HG02588 (cell line): ENCODE data around the gene LRCH3.

ENCODE experiments used
- ATAC-seq: cut with Tn5 transposase; IDR thresholded peaks from one replicate; pipeline ENCODE4 v1.9.1; 2021; ENCODE audit warnings: mild to moderate bottlenecking, moderate library complexity; ENCODE audit not compliant: unreplicated experiment

LRCH3 gene

DNA sequence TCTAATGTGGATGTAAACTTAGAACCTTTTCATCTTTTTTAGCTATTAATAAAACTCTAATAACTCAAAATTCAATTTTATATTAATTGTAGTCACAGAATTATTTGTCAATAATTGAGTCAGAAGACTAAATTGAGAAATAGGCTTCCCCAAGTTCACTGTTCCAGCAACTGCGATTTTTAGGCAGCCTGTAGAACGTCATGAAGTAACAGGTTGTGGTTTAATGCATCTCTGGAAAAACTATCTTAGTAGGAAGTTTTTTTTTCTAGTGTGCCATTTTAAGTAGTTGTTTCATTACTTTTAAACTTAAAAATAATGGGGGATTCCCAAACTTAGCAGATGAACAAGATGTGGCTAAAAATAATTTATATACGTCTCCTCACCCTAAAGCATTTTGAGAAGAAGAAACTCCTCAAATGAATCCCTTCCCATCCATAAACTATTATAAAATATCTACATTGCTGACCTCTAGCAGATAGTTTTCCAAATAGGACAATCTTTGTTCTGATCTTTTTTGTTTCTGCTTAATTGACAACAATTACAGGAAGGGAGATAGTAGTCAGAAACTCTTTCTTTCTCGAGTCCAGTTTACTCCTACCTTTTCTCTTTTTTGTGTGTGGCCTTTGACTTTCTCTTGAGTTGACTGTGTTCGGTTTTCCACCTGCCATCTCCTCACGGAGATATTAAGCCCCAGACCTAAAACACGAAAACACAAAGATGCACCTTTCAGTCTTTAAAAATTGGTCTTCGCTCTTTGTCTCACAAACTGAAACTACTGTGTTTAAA is 43.1 kb downstream of the LRCH3 start:
- ATAC-seq: no peak

DNA sequence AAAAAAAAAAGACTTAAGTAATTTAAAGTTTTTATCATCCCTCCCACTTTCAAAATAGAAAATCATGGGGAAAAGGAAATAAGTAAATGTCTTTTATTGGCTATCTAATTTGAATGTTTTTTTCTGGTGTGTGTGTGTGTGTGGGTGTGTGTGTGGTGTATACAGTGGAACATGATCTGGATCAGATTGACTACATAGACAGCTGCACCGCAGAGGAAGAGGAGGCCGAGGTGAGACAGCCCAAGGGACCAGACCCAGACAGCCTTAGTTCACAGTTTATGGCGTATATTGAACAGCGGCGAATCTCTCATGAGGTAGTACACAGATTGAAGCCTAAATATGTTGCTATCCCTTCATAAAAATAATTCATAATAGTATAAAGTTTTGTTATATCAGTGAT is 44.5 kb downstream of the LRCH3 start:
- no peak for ATAC-seq

DNA sequence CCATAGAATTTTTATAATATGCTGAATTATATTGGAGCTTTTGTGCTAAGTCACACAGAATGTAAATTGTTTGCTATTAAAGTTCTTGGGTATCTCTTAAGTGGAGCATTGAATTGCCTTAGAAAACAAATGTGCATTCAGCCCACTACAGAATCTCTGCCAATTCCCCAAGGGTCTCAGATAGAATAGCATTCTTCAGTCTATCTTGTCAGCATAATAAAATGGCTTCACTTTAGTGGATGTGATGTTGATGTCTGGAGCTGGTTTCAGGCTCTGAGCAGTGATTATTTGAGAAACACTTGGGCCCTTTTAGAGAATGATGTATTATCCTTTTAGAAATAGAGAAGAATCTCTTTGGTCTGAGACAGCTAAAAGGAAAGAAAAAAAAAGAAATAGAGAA is 45.2 kb downstream of the LRCH3 start:
- ATAC-seq: no peak

DNA sequence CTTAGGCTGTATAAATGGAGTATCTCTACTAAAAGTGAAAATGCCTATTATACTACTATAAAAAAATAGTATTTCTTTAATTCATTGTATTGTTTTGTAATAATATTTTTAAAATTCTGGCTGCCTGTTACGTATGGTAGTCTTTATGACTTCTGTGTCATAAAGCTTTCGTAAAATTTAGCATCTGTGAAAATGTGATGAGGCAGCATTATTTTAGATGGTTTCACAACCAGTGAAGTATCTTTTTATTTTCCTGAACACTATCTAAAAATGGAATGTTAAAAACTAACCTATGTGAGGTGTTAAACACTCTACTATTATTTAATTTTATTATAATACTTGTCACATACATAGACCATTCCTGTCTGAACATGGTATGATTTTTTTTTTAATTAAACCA is 46.2 kb downstream of the LRCH3 start:
- ATAC-seq: no peak

DNA sequence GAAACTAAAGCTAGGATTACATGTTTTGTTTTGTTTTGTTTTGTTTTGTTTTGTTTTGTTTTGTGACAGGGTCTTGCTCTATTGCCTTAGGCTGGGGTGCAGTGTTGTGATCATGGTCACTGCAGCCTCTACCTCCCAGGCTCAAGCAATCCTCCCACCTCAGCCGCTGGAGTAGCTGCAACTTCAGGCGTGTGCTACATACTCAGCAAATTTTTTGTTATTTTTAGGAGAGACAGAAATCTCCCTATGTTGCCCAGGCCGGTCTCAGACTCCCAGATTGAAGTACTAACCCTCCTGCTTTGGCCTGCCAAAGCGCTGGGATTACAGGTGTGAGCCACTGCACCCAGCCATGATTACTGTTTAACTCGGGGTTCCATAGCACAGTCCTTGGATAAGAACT is 50.7 kb downstream of the LRCH3 start:
- no peak for ATAC-seq

DNA sequence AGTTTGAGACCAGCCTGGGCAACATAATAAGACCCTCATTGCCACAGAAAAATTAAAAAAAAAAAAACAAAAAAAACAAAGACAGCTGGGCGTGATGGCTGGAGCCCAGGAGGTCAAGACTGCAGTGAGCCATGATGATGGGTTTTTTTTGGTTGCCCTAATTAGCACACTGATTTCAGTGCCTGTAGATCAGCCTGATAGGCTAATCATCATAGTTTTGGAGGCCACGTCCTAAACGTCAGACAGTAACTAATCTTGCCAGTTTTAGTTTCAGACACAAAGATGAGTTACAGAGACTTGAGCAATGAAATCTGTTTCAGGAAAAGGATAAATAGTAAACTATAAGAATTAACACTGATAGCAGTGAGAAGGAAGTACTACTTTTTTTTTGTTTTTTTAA is 55.4 kb downstream of the LRCH3 start:
- no peak for ATAC-seq

DNA sequence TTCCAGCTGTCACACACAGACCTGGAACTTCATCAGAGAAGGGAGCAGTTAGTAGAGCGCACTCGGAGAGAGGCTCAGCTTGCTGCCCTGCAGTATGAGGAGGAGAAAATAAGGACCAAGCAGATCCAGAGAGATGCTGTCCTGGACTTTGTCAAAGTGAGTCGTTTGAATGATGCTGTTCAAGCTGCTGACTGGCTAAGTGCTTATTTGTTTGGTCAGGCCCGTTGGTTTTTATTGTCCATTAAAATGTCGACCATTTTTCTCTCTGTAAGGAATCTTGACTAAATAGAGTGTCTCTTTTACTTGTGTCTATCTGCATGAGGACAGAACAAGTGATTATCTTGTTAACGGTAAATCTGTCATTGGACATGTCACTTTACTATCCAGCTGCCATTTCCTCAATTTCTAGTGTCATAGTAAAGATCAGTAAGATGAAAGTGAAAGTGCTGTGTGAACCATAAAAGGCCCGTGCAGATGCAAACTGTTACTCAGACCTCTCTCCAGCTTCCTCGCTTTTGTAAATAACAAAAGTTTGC is 56.9 kb downstream of the LRCH3 start:
- no peak for ATAC-seq

DNA sequence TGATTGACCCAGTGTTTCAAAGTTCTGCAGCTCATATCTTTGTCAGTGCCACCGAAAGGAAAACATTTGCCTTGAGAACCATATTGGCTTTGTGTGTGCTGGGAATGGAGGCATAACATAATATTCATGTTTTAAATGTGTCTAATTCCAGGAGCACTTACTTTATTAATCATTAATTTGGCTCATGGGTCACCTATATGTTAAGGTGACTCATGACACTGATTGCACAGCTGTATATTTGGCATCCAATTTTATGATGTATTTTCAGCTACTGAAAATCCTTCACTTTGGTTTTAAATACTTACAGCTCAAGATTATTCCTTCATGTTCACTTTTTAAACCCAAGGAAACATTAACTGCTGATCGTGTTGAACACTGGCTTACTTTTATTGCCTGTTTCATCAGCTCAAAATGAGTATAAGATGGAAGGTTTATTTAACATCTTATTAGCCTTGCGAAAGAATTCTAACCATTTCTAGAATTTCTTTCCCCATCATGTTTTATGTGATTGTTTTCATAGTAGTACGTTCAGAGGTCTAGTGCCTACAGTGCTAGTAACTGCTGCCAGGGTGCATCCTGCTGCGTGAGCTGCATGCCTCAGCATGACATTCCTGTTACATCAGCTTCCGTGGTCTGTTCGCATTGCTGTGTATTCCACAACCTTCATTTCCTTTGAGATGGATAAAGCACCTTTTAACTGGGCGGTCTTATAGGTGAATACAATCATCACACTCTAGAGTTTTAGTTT is 63.7 kb downstream of the LRCH3 start:
- no peak for ATAC-seq

DNA sequence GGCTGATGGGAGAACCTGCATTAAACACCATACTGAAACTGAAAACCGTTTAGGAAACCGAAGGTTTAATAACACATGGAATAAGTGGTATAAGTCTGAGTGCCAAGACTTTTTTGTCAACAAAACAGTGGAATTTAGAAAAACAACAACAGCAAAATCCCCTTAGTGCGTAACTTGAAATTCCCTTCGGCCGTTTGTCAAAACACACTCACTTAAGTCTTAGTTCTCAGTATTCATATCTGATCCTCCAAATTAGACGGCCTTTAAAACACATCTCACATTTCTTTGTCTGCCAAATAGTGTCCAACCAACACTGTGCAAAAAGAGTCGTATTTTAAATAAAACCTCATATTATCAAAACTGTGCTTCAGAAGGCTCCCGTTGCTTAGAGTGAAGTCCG is 64.5 kb downstream of the LRCH3 start:
- ATAC-seq: no peak

DNA sequence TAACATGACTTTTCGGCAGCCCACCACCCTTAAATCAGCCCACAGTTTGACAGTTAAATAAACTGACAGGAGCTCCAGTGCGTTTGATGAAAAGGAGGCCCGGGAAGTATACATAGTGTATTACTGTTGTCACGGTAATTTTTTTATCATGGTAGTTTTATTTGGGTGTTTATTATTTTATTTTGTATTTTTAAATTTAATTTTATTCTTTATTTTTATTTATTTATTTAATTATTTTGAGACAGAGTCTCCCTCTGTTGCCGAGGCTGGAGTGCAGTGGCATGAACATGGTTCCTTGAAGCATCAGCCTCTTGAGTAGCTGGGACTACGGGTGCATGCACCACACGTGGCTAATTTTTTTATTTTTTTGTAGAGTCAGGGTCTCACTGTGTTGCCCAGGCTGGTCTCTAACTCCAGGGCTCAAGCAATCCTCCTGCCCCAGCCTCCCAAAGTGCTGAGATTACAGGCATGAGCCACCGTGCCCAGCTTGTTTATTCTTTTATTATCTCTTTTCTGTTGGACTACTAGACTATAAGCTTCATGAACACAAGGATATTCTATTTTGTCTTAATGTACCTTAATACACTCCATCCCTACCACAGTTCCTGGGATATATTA is 65.3 kb downstream of the LRCH3 start:
- ATAC-seq: no peak

DNA sequence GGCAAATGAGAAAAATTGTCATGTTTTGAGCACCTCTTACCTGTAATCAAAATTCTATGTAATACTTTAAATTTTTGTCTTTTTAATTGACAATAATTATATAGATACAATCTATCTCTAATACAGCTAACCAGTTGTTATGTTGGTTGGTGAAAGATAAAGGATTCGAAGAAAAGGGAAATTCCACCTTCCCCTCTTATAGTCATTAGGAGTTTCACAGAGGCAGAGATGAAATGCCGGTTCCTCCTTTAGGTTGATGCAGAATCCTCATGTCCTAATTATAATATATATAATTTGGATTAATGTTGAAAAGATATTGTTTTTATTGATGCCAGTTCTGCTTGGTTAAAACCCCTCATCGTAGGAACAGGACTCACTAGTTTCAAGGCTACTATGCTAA is 67.1 kb downstream of the LRCH3 start:
- no peak for ATAC-seq

DNA sequence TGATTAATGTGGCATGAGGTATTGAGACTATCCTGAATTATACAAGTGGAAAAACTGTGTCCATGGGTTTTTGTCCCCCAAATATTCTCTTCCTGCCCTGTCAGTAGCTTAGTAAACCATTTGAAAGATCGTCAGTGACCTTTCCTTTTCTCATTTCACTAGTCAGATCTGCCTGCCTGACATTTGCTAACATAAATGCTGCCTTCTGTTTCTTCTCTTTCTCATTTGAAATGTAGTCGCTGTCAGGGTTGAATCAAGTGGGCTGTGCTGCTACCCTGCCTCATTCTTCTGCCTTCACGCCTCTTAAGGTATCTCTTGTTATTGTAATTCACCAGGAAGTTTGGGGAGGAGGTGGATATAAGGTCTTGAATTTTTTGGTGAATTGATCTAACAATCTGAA is 67.5 kb downstream of the LRCH3 start:
- ATAC-seq: no peak

DNA sequence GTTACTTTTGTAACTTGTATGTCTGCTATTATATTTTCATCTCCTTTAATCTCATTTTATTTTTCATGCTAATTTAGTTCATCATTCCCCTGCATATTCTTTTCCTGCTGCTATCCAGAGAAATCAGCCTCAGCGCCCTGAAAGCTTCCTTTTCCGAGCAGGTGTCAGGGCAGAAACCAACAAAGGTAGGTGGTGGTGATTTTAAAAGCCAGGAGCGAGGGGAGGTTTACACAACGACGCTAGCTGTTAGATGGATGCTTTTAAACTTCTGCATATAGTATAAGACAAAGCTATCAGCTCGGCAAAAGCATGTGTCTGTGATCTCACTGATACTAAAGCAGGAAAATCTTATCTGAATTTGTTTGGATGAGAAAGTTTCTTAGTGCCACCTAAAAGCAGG is 75.0 kb downstream of the LRCH3 start:
- no peak for ATAC-seq

DNA sequence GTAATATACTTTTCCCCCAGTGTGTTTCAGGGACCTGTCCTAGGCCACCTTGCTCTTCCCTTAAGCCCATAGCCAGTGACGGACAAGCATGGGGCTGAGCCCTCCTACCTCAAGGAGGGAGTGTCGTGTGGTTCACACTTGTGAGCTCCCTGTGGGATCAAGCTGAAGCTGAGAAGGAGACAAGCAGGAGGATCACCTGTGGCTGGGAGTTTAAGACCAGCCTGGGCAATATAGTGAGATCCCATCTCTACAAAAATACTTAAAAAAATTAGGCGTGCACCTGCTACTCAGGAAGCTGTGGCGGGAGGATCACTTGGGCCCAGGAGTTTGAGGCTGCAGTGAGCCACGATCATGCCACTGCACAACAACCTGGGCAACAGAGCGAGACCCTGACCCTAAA is 82.3 kb downstream of the LRCH3 start:
- no peak for ATAC-seq

DNA sequence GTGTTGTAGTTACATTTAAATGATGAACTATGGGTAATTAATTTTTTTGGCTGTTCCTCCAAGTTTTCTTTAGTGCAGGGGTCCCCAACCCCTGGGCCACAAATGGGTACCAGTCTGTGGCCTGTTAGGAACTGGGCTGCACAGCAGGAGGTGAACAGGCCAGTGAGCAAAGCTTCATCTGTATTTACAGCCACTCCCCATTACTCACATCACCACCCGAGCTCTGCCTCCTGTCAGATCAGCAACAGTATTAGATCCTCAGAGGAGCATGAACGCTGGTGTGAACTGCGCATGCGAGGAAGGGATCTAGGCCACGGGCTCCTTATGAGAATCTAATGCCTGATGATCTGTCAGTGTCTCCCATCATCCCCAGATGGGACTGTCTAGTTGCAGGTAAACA is 83.0 kb downstream of the LRCH3 start:
- no peak for ATAC-seq

DNA sequence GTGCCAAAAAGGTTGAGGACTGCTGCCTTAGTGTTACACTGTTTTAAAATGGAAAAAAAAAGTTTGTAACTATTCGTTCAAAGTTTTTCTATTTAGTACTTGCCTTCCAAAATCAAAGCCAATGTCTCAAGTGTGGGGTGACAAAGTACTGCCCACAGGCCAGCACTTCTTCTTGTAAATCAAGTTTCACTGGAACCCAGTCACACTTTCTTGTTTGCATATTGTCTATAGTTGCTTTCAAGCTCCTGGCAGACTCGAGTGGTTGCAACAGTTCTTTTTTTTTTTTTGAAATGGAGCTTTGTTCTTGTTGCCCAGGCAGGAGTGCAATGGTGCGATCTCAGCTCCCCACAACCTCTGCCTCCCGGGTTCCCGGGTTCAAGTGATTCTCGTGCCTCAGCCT is 83.6 kb downstream of the LRCH3 start:
- ATAC-seq: no peak

DNA sequence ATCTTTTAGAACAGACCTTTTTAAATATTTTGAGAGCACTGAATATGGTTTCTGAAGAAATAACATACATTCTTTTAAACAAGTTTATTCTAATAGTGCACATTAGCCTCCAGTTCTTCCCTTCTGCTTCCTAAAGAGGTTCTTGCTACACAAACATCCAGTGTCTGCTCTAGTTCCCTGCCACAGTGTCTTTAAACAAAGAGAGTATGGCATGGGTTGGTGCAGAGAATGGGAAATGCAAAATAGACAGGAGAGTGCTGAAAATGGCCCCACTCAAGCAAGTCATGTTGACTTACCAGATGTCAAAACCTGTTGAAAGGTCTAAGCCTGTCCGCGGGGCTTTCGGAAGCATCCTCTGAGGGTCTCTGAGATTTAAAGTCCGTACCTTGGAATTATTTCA is 86.8 kb downstream of the LRCH3 start:
- ATAC-seq: no peak

DNA sequence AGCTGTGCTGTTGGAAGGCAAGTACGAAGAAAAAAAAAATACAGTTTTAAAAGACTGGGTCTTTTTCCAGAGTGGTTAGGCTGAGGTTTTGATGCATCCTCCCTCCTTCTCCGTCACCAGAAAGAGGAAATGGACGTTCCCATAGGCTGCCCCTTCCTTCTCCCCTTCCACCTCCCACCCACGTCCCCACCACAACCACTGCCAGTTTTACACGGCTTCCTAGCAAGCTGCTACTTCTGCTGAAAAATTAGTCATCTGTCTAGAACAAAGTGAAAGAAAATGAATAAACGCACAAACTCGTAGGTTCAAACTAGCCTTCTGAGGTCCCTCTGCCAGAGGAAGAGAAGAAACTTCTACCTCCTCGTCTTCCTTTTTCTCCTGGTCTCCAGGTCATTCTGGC is 87.4 kb downstream of the LRCH3 start:
- no peak for ATAC-seq

DNA sequence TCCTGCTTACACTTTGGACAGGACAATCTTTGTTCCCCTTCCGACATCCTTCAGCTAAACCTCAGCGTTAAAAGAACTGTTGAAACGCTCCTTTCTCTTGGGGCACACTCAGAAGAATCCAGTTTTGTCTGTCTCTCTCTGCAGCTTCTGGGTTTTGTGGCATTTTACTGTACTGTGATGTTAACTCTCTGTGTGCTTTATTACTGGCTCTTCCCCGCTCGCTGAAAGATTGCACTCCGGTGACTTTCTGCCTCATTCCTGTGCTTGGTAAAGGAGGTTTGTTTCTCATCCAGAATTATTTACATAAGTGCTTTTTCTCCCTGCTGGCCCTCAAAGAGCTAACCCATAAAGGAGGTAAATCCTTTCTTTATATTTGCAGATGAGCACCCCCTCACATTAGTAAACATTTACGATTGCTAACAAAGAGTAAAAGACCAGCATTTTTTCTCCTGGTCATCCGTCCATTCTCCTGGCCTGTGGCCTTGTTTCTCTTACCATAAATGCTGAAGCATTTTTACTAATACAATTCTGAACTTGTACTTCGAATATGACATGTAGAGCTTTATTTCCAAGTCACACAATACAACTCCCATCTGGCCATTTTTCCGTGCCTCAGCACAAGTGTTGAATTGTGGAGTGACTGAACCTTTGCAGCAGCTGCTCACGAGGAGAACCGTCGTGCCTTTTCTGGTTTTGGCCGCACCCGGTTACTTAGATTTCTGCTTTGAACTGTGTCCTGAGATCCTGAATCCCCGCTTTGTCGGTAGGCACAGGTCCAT is 89.6 kb downstream of the LRCH3 start:
- ATAC-seq: no peak

DNA sequence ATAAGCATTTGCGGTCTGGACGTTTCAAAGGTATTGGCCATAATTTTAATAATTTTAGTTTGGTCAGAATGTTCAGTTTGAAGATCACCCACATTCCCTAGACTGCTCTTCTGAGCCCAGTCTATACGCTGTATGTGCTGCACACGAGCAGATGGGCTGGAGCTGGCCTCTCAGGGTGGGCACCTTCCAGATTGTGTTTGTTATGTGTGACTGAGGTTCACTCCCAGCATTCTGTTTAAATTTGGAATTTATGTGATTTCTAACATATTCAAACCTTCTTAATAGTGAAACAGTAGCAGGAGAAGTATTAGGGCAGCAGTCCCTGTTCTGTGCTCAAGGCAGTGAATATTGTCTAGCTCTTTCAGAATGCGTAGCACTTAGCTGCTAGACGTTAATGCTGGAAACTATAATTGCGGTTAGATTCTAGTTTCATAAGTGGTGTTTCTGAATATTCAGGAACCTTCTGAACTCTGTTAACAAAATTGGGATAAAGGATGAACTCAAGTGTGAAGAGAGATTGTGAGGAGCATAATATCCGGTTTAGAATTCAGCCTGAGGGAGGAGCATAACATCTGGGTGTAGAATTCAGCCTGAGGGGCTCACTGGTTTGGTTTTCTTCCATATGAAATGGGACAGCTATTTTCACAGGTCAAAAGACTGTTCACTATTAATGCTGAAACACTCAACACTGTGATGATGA is 90.4 kb downstream of the LRCH3 start:
- no peak for ATAC-seq

DNA sequence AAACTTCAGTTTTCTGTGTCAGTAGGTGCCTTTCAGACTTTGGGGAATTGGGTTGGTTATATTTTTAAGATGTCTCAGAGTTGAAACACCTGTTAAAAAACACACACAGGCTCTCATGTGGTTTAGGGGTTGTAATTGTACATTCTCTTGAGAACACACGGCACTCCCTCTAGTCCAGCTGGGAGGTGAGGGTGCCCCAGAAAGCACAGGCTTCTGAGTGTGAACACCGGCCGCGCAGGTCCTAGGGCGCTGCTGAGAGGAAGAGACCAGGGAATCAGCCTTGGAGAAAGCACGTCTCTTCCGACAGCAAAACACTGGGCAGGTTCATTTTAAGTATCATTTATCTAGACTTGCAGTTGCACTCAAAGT is 90.9 kb downstream of the LRCH3 start:
- ATAC-seq: no peak
